Large intestine (tissue), 3 donors: ENCODE data around the gene ZNF23. TPM values are rescaled to one million over a fixed set of nuclear protein-coding genes. Genes with fewer than 3 reads are reported as not detected.

ENCODE experiments used
- DNase-seq, 2 donors: peaks; one replicate each; pipeline versions ENCODE4 v3.0.0 to v3.0.0-alpha.2; 2013
- H3K27ac ChIP-seq: one replicate; pipeline ENCODE4 v1.5.1; 2013; ENCODE audit warnings: low read length
- H3K27me3 ChIP-seq: 2 replicates; pipeline ENCODE4 v1.6.1; 2013; ENCODE audit warnings: low read length; ENCODE audit not compliant: control insufficient read depth, insufficient read depth
- H3K36me3 ChIP-seq: 2 replicates; pipeline ENCODE4 v1.6.1; 2013; ENCODE audit warnings: low read length; ENCODE audit not compliant: control insufficient read depth, insufficient read depth
- H3K4me1 ChIP-seq: one replicate; pipeline ENCODE4 v1.6.1; 2013; ENCODE audit warnings: low read length; ENCODE audit not compliant: control insufficient read depth, insufficient read depth
- H3K4me3 ChIP-seq: one replicate; pipeline ENCODE4 v1.5.1; 2013; ENCODE audit warnings: low read length
- H3K9me3 ChIP-seq: one replicate; pipeline ENCODE4 v1.6.1; 2013; ENCODE audit warnings: mild to moderate bottlenecking, low read depth, low read length, moderate library complexity; ENCODE audit not compliant: control insufficient read depth
- WGBS: methylation state at CpG from one replicate; pipeline ENCODE4 v1.1.5; 2013; ENCODE audit warnings: low lambda C conversion rate; ENCODE audit not compliant: insufficient coverage; 5-methylcytosine and 5-hydroxymethylcytosine counted together
- polyA plus RNA-seq: library from polyadenylated mRNA; unstranded; fragments of 120-200 nt; gene quantifications from one replicate; pipeline ENCODE4 v1.2.1, GENCODE V29; 2013

Gene ZNF23
- polyA plus RNA-seq, 1 donor, result 11.6 TPM

DNA sequence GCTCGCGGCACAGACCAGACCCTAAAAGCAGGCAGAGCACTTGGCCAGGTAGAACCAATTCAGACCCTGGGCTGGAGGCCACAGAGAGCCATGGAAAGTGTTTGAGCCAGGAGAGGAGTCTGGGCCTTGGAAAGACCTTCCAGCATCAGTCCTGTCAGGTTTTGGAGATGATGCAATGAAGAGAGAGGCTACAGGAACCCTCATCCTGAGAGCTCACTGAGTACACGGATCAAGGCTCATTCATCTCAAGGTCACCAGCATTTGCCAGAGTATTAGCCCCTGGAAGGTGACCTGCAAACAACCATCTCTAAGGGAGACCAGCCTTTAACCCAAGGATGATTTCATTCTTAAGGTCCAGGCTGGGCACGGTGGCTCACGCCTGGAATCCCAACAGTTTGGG, 48.0 kb downstream of the ZNF23 start:
- H3K36me3 ChIP-seq, result no peaks in the 10 kb centered on the region
- peaks cover 13% of the 10 kb centered on the region for H3K27me3 ChIP-seq
- H3K4me1 ChIP-seq, result no peaks in the 10 kb centered on the region
- H3K4me3 ChIP-seq, result no peak overlapping the region
- H3K27ac ChIP-seq, result no peak overlapping the region
- no peaks in the 10 kb centered on the region for H3K9me3 ChIP-seq
- WGBS, result 100% methylated on average over 2 of the region's 5 CpGs
- DNase-seq, result no peak

- no peak overlapping the region for H3K27ac ChIP-seq
- no peak overlapping the region for H3K4me3 ChIP-seq
- H3K4me1 ChIP-seq, result no peaks in the 10 kb centered on the region
- DNase-seq, result no peak
- peaks cover 18% of the 10 kb centered on the region for H3K27me3 ChIP-seq
- no CpG with 5 or more reads among the region's 4 CpGs for WGBS
- no peaks in the 10 kb centered on the region for H3K36me3 ChIP-seq
- H3K9me3 ChIP-seq, result no peaks in the 10 kb centered on the region
Measured at GRCh38 chr16:71413341-71413740, 48.7 kb downstream of the ZNF23 start.

- peaks cover 19% of the 10 kb centered on the region for H3K27me3 ChIP-seq
- no peak overlapping the region for H3K4me3 ChIP-seq
- no peak overlapping the region for H3K27ac ChIP-seq
- no peaks in the 10 kb centered on the region for H3K36me3 ChIP-seq
- no peaks in the 10 kb centered on the region for H3K9me3 ChIP-seq
- H3K4me1 ChIP-seq, result no peaks in the 10 kb centered on the region
- no CpG with 5 or more reads among the region's 24 CpGs for WGBS
- DNase-seq, result peak; percentile 40 to 45
Measured at GRCh38 chr16:71412270-71413160, 49.5 kb downstream of the ZNF23 start.

DNA sequence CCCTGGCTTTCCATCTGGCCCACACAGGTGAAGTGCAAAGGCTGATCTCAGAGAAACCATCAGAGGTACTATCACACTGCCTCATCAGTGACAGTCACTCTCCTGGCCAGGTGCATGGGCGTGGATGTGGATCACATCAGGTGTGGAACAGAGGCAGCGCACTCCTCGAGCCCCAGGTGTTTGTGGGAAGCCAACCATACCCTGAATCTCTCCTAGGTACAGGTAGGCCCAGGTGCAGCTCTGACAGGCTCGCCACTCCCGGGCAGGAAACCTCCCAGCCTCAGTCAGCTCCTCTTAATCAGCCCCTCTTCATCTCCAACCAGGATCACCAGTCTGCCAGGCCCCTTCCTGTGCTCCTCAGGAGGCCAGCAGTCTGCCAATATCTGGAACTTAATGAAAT, 51.9 kb downstream of the ZNF23 start:
- Histone ChIP-seq H3K27ac (no peak overlapping the region), H3K27me3 (peaks cover 16% of the 10 kb centered on the region), H3K36me3 (no peaks in the 10 kb centered on the region), H3K9me3 (no peaks in the 10 kb centered on the region), H3K4me1 (no peaks in the 10 kb centered on the region), H3K4me3 (no peak overlapping the region)
- WGBS, result no CpG with 5 or more reads among the region's 5 CpGs
- no peak for DNase-seq

DNA sequence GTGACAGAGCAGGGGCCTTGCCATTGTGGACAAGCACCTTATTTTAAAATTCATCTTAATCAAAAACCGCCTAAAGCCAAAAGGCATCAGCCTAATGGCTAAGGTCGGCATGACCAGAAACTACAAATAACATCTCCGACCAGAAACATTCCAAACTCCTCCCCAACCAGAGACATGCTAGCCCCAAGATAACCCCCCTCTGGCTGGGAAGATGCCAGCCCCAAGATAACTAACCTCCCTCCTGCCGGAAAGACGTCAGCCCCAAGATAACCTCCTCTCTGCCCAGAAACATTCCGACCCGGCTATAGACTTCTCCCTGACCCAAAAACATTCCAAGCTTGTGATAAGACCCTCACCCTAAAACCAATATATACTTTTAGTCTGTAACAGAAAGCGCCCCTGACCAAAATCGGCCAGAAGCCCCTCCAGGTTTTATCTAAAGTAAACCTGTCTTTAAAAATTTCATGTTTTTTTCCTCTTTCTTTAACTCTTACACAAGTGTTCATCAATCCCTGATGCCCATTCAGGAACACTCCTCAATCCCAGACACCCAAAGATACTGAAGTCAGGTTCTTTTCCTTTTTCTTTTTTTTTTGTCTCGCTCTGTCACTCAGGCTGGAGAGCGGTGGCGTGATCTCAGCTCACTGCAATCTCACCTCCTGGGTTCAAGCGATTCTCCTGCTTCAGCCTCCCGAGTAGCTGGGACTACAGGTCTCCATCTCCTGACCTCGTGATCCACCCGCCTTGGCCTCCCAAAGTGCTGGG, 52.9 kb downstream of the ZNF23 start:
- Histone ChIP-seq H3K27me3 (peaks cover 16% of the 10 kb centered on the region), H3K4me1 (no peaks in the 10 kb centered on the region), H3K36me3 (no peaks in the 10 kb centered on the region), H3K27ac (no peak overlapping the region), H3K4me3 (no peak overlapping the region), H3K9me3 (no peaks in the 10 kb centered on the region)
- no peak for DNase-seq
- 24% methylated on average over 2 of the region's 16 CpGs for WGBS

- Histone ChIP-seq H3K4me3 (no peak overlapping the region), H3K4me1 (no peaks in the 10 kb centered on the region), H3K36me3 (no peaks in the 10 kb centered on the region), H3K27me3 (peaks cover 16% of the 10 kb centered on the region), H3K27ac (no peak overlapping the region), H3K9me3 (no peaks in the 10 kb centered on the region)
- DNase-seq, result no peak
- WGBS, result no CpG with 5 or more reads among the region's 3 CpGs
Measured at GRCh38 chr16:71408536-71408935, 53.5 kb downstream of the ZNF23 start.

DNA sequence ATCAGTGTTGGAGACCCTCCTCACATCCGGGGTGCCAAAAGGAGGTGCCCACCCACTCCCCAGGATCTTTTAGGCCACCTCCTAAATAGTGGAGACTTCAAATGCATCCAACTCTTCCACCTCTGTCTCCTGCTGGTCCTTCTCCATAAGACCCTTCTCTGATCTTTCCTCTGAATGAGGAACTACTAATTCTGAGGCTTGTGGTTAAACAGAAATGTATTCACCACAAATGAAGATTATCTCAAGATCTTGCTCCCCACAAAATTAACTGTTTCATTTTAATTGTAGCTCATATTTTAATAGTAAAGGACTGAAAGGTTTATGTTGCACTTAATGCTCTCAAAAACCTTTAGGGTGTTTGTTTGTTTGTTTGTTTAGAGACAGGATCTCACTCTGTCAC, 54.3 kb downstream of the ZNF23 start:
- whole genome bisulfite sequencing, result no CpG with 5 or more reads among the region's 1 CpG

GRCh38 chr16:71406724-71407123, 55.3 kb downstream of the ZNF23 start:
- Histone ChIP-seq H3K27ac (no peak overlapping the region), H3K36me3 (no peaks in the 10 kb centered on the region), H3K27me3 (peaks cover 14% of the 10 kb centered on the region), H3K9me3 (no peaks in the 10 kb centered on the region), H3K4me3 (no peak overlapping the region), H3K4me1 (no peaks in the 10 kb centered on the region)
- WGBS, result no CpG with 5 or more reads among the region's 8 CpGs
- DNase-seq, result no peak

More for the DNA sequence above, 54.3 kb downstream of the ZNF23 start:
- no peaks in the 10 kb centered on the region for H3K4me1 ChIP-seq
- DNase-seq, result no peak
- H3K9me3 ChIP-seq, result no peaks in the 10 kb centered on the region
- no peaks in the 10 kb centered on the region for H3K36me3 ChIP-seq
- H3K4me3 ChIP-seq, result no peak overlapping the region
- no peak overlapping the region for H3K27ac ChIP-seq
- peaks cover 16% of the 10 kb centered on the region for H3K27me3 ChIP-seq

DNA sequence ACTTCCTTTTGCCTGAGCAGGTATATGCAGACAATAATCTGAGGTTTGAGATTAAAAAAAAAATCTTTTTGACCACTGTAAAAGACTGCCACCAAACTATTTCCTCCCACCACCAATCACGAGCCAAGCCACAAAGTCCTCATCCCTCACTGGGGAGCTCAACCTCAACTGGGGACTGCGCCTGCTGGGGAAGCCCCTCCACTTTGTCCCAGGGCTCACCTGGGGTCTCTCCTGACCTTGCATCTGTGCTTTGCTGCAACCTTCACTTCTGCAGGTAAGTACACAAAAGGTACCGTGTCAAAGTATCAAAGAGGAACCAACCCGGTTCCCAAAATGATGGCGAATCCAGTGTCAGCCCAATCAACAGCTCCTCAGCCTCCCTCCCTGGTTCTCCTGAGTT, 55.7 kb downstream of the ZNF23 start:
- no peaks in the 10 kb centered on the region for H3K36me3 ChIP-seq
- H3K9me3 ChIP-seq, result no peaks in the 10 kb centered on the region
- 80% methylated on average over 1 of the region's 5 CpGs for WGBS
- H3K27ac ChIP-seq, result no peak overlapping the region
- H3K4me3 ChIP-seq, result no peak overlapping the region
- DNase-seq, result no peak
- peaks cover 14% of the 10 kb centered on the region for H3K27me3 ChIP-seq
- no peaks in the 10 kb centered on the region for H3K4me1 ChIP-seq

DNA sequence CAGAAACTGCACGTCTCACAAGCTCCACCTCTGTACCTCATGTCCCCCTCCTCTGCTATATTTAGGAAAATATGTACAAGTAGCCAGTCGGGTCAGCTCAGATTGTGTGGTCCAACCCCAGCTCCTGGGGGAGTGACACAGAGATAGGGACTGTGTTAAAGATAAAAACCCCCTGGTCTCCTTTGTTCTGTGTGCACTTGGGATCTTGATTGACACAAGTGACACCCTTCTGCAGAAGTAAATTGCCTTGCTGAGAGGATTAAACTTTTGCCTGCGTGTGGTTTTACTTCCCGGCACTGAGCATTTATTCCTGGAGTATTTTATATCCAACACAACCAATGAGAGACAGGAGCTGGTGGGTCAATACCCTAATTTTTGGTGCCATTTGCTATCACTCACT, 57.7 kb downstream of the ZNF23 start:
- Histone ChIP-seq H3K36me3 (no peaks in the 10 kb centered on the region), H3K4me1 (no peaks in the 10 kb centered on the region), H3K9me3 (no peaks in the 10 kb centered on the region), H3K27ac (no peak overlapping the region), H3K27me3 (peaks cover 8% of the 10 kb centered on the region), H3K4me3 (no peak overlapping the region)
- WGBS, result 20% methylated on average over 1 of the region's 4 CpGs
- no peak for DNase-seq
